Stimulated activated CD8-positive, alpha-beta memory T cell treated with anti-CD3 and anti-CD28 coated beads, Interleukin-15, amount 100 ng/mL, for 24 hours (primary cell): ENCODE measurements around the gene SCUBE3.

Source experiments
- DNase-seq: peaks from one replicate; pipeline ENCODE4 v3.0.0-alpha.2; 2020; ENCODE audit warnings: low read depth

Gene SCUBE3

DNA sequence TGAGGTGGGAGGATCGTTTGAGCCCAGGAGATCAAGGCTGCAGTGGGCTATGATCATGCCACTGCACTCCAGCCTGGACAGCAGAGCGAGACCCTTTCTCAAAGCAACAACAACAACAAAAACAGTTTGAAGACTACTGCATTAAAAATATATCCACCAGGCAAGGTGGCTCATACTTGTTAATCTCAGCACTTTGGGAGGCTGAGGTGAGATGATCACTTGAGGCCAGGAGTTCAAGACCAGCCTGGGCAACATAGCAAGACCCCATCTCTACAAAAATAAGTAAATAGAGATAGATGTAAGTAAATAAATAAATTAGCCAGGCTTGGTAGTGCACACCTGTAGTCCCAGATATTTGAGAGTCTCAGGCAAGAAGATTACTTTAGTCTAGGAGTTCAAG, 58.2 kb downstream of the SCUBE3 start:
- no peak for DNase-seq

GRCh38 chr6:35273822-35274559, 60.2 kb downstream of the SCUBE3 start:
- DNase-seq: no peak

GRCh38 chr6:35275744-35276260, 62.0 kb downstream of the SCUBE3 start:
- DNase-seq: no peak

- no peak for DNase-seq
Observed at GRCh38 chr6:35278708-35279107, 65.0 kb downstream of the SCUBE3 start.

DNA sequence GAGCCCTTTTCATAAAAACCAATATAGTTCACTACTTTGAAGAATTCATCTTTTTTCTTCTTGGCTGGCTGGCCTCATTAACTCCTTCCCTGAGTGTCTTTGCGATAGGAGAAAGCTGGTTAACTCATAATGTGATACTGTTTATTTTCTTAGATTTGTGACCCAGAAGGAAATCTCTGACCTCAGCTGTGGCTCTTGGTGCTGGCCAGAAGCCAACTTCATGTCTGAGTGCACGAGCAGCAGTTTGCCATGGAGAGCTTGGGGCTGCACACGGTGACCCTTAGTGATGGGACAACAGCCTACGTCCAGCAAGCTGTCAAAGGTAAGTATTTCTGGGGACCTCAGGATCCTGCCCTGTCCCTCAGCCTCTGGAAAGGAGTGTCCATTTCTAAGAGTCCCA, 67.1 kb downstream of the SCUBE3 start:
- DNase-seq: no peak

GRCh38 chr6:35282472-35282871, 68.7 kb downstream of the SCUBE3 start:
- no peak for DNase-seq

GRCh38 chr6:35283361-35283760, 69.6 kb downstream of the SCUBE3 start:
- no peak for DNase-seq

- DNase-seq: no peak
Observed at GRCh38 chr6:35287671-35288396, 74.1 kb downstream of the SCUBE3 start.

DNA sequence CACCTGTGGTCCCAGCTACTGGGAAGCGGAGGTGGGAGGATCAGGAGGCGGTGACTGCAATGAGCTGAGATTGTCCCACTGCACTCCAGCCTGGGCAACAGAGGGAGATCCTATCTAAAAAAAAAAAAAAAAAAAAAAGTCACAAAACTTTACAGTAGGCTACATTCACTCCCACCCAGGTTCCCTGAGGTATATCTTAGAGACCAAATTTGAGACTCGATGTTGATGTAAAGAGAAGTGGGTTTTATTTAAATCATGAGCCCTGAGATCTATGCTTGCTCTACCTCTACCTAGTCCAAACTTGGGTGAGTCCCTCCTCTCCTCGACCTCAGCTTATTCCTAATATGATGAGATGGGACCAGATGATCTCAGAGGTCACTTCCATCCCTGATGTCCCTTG, 75.1 kb downstream of the SCUBE3 start:
- DNase-seq: no peak

GRCh38 chr6:35291491-35291890, 77.7 kb downstream of the SCUBE3 start:
- no peak for DNase-seq

DNA sequence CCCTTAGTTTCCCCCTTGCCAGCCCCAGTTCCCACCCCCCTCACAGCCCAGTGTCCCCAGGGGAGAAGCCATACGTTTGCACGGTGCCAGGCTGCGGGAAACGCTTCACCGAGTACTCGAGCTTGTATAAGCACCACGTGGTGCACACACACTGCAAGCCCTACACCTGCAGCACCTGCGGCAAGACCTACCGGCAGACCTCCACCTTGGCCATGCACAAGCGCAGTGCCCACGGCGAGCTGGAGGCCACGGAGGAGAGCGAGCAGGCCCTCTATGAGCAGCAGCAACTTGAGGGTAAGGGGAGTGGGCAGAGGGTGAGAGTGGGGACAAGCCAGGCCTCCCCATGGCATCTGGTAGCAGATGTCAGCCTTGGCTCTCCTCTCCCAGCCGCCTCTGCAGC, 78.7 kb downstream of the SCUBE3 start:
- DNase-seq: no peak

DNA sequence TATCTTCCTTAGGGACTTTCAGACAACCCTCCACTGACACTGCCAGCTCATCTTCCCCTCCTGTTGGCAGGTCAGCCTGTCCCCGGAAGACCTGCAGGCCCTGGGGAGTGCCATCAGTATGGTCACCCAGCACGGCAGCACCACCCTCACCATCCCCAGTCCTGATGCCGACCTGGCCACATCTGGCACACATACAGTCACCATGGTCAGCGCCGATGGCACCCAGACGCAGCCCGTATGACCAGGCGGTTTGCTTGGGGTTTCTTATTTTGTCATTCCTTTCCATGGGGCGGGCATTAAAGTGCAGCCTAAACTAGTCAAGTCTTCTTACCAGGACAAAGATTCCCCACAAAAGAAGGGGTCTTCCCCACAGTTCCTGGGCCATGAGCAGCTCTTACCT, 79.9 kb downstream of the SCUBE3 start:
- no peak for DNase-seq

DNA sequence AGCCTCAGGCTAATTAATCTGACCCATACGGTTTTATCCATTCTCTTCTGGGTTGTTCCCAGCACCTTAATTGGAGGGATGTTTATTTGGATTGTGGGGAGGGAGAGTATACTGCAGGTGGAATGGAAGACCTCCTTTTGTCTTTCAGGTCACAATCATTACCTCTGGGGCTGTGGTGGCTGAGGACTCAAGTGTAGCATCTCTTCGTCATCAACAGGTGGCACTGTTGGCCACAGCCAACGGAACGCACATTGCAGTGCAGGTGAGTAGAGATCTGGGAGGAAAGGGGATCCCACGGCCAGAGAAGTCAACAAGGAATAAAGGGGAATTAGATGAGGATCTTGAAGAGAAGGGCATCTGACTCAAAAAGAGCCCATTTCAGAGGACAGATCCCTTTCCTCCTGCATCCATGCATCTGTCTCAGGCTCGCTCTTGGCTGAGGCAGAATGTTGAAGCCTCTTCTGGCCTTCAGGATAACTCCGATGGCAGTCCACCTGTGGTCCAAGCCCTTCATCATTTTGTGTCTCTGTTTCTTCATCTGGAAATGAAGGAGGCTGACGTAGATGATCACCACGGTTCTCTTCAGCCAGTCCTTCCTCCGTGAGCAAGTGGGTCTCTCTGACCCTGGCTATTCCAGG, 80.7 kb downstream of the SCUBE3 start:
- DNase-seq: no peak

DNA sequence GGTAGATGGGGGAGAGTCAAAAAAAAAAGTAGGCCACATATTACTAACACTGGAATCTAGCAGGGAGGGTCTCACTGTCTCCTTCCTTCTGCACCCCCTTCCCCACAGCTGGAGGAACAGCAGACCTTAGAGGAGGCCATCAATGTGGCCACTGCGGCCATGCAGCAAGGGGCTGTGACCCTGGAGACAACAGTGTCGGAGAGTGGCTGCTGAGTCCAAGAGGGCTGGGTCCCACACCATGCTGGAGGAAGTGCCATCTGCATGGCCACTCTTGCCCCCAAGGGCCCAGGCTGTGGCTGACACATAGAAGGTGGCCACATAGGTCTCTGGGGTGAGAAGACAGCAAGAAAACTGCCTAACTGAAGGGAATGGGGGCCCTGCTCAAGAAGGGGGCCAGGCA, 81.3 kb downstream of the SCUBE3 start:
- DNase-seq: no peak

DNA sequence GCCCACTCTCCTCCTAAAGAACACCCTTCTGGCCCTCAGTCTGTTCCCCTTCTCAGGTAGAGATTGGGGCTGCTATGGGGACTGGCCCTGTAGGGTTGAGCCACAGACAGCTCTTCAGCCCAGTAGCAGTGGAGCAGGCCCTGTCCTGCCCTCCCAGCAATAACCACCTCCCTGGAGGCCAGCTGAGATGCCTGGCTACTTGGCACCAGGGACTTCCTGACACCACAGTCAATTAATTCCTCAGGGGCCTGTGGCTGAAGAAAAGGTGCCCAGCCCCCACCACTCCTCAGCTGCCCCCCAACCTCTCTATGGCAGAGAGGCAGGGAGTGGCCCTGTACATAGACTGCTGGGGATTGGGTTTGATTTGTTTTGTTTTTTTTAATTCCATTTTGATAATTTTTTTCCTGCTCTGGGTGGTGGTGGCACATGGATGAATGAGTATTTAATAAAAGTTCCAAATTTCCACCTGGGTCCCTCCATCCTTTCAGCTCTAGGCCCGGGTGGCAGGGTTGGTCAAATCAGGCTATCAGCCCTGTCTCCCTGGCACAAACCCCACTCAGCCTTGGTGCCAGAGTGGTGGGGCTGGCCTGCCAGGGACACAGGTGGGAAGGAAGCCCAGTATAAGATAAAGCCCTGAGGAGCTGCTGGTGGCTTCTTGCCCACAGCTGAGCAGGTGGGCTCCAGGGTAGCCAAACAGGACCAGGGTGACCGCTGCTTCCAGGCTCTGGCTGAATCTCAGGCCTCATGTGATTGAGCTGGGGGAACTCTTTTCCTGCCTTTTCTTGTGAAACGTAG, 82.0 kb downstream of the SCUBE3 start:
- no peak for DNase-seq

DNA sequence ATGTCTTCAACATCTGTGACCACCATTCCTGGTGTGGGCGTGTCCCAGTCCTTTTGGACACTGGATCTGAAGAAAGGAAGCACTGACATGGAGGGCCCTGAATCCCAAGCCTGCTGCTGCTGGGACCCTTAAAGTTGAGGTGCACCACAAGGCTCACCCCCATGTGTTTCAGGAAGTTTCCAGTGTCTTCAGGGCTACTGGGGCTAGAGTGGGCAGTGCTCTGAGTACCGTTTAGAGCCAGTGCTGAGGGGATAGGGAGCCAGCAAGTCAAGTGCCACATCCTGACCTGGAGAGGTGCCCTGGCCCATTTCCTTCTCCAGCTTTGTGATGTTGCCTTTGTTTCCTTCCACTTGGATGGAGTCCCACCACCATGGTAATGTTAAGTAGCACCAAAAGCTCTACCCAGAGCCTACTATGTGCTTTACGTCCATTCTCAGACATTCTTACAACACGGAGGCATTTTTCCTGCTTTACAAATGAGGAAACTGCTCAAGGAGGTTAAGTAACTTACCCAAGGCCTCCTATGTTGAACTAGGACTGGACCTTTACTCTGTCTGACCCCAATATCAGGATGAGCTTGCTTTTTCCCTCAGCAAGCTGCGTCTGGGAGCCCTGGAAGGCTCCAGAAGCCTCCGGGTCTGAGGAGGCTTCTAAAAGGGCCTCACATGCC, 83.3 kb downstream of the SCUBE3 start:
- no peak for DNase-seq

DNA sequence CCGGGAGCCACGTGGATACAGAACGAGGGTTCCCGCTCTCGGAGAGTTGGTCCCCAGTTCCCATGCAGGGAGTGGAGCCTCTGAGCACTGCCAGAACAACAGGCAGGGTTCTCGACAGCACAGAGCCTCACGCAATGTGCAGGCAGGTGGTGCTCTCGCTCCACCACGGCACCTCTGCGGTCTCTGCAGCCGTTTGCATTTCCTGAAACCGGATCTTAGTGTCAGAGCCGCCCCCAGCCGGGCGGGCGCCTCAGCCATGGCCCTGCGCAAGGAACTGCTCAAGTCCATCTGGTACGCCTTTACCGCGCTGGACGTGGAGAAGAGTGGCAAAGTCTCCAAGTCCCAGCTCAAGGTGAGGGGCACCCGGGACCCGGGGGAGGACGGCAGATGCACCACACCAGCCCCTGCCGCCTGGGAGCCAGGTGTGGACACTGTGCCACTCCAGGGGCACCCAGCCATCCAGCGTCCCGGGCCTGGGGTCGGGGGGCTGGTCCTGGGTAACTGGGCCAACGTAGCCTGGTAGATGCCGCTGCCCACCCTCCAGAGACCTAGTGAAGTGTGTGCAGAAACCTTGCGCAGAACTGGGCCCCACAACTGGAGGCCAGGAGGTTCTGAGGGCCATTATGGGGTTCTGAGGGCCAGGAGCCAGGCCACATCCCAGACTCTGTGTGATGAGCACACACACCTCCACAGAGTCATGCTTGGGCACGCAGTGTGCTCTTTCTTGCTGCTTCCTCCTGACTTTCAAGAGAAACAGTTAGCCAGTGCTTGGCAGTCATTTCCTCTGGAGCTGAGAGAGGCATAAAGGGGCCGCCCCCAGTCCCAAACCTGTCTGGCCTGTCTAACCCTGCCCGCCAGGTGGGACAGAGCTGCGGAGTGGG, 84.1 kb downstream of the SCUBE3 start, which contains the start of gene DEF6:
TSS of gene DEF6 (plus strand) at position 218 of the 881 bp plus-strand sequence. CDS start at position 257, 39 bp downstream.
- DNase-seq: peak; percentile 58

- no peak for DNase-seq
Observed at GRCh38 chr6:35298625-35299140, 84.9 kb downstream of the SCUBE3 start.

- DNase-seq: no peak
Observed at GRCh38 chr6:35299674-35300073, 85.9 kb downstream of the SCUBE3 start.

- DNase-seq: no peak
Observed at GRCh38 chr6:35300848-35301247, 87.1 kb downstream of the SCUBE3 start.
